HG03045 (cell line): ENCODE results near the gene RCL1.
"Not testable (repeated sequence)": the region's sequence is repeated elsewhere in the genome, so short reads cannot be mapped to it uniquely, and the experiment has no call there.

Experiments
- ATAC-seq: cut with Tn5 transposase; IDR thresholded peaks from one replicate; pipeline ENCODE4 v1.9.1; 2021; ENCODE audit warnings: mild to moderate bottlenecking, moderate library complexity; ENCODE audit not compliant: unreplicated experiment

Gene RCL1

DNA sequence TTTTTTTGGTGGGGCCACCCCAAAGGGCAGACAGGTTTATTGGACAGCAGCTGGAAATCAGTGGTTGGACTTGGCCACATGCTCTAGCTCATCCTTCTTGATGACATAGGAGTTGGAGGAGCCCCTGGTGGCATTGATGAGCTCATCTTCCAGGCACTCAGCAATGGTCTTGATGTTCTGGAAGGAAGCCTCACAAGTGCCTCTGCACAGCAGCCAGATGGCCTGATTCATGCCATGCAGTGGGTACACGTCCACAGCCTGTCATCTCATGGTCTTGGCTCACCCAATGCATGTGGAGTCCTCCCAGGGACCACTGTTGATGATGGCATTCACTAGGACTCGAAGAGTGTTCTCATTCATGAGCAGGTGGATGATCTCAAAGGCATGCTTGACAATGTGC lies 11.3 kb upstream of the RCL1 start:
- ATAC-seq: no peak

- not testable (repeated sequence) for ATAC-seq
Observed at GRCh38 chr9:4783191-4783590, 9.6 kb upstream of the RCL1 start.

DNA sequence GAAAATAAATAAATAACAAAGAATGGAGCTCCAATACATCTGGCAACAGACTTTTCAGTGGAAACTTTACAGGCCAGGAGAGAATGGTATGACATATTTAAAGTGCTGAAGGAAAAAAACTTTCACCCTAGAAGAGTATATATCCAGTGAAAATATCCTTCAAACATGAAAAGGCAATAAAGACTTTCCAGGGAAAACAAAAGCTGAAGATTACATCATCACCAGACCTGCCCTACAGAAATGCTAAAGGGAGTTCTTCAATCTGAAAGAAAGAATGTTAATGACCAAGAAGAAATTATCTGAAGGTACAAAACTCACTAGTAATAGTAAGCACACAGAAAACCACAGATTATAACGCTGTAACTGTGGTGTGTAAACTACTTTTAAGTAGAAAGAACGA lies 8.3 kb upstream of the RCL1 start:
- no peak for ATAC-seq

DNA sequence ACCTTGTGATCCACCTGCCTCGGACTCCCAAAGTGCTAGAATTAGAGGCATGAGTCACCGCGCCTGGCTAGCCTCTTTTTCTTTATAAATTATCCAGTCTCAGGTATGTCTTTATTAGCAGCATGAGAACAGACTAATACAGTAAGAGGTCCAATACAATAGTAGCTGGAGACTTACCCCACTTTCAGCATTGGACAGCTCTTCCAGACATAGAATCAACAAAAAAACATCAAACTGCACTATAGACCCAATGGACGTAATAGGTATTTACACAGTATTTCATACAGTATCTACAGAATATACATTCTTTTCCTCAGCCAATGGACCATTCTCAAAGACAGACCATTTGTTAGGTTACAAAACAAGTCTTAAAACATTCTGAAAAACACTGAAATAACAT lies 6.1 kb upstream of the RCL1 start:
- no peak for ATAC-seq

- no peak for ATAC-seq
Observed at GRCh38 chr9:4787876-4788275, 4.9 kb upstream of the RCL1 start.

DNA sequence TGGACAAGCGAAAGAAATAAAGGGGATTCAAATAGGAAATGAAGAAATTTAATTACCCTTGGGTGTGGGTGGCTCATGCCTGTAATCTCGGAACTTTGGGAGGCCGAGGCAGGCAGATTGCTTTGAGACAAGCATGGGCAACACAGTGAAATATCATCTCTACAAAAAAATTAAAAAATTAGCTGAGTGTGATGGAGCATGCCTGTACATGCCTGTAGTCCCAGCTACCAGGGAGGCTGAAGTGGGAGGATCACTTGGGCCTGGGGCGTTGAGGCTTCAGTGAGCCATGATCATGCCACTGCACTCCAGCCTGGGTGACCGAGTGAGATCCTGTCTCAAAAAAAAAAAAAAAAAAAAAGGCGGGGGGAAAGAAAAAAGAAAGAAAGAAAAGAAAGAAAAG lies 4.0 kb upstream of the RCL1 start:
- no peak for ATAC-seq

DNA sequence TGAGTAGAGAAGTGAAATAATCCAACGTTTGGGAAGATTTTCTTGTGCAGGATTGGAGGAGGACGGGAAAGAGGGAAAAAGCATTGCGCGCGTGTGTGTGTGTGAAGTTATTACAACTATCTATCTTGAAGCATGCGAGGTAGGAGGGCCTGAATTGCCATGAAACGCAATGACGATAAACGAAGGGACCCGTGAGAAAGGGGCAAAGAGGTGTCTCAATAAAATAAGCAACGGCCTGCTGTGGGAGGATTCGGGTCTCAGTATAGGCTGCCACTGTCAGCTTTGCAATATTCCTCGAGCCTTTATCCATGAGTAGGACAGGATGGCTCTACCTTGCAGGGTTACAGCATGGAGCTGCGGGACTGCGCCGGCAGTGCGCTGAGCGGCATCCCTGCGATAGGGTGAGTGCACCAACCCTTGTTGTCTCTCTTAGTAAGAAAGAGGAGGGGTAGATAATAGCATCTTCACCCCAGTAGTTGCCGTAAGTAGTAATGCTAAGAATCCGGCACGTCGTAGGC lies 631 bp upstream of the RCL1 start:
- peak; percentile 33 for ATAC-seq

DNA sequence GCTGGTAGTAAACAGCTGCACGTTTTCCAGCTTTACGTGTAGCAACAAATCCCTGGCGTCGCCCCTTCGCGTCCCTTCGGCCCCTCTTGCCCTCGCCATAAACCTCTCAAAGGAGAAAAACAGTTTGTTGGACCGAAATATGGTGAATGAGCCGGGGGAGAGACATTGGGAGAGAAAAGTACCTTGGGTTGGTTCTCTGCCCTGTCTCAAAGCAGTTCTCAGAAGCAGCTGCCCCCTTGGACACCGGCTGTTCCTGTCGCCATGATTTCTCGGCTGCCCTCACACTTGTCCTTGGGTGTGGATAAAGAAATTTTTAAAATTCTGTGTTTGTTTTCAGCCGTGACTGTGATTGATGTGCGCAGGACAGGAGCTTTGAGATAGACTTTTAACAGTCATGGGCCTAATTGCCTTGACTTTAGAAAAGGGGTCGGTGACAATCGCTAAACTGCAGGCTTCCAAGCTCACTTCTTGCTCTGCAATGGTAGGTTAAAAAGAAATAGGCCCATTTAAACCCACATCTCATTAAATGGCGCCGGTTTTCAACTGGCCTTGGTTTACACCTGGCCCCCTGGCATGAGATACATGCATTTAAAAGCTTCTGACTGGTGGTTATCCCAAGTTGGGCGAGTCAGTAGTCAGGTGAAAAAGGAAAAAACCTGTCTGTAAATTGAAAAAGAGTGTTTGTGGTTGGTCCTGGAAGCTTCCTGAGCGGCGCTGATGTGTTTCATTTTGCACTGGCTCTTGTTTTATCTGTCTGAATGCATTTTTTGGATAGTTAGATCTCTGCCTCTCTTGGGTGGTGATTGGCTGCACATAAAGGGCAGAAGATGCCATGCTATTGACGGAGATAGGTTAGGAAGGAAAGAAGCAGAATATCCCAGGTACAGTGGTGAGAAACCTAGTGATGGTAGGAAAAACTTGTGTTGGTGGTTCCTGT lies 983 bp downstream of the RCL1 start:
- ATAC-seq: no peak

- ATAC-seq: no peak
Observed at GRCh38 chr9:4794691-4795090, 1.9 kb downstream of the RCL1 start.

GRCh38 chr9:4795108-4795507 lies 2.4 kb downstream of the RCL1 start:
- ATAC-seq: not testable (repeated sequence)

GRCh38 chr9:4796530-4796929 lies 3.8 kb downstream of the RCL1 start:
- ATAC-seq: no peak

GRCh38 chr9:4796988-4797853 lies 4.5 kb downstream of the RCL1 start:
- no peak for ATAC-seq

- ATAC-seq: no peak
Observed at GRCh38 chr9:4797854-4798150, 5.1 kb downstream of the RCL1 start.

DNA sequence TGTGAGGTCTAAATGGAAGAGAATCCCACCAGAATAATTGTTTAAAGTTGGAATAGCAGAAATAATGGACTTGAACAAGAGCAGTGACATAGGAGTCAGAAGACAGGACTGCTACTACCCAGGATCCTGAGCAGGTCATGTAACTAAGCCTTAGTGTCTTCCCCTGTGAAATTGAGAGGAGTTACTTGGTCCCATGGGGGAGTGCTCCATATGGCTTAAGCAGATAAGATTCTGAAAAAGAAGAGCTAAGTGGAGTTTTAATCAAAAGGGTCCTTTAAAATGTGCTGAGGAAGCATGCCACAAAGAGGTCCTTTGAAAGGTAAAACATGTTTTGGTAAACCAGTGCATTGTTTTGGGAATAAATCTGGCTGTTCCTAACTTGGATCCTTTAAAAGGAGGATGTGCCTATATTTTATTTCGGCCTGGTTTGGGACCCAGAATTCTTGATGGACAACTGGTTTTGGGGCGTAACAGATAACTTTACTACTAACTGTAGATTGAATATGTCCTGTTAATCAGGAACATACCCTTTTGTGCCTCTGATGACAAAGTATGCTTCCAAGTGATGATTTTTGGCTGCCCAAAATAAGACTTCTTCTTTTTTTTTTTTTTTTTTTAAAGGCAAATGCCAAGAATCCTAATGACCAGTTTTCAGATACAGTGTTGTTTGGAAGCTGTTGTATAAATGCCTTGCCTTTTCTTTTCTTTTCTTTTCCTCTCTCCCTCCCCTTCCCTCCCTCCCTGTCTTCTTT lies 5.7 kb downstream of the RCL1 start:
- no peak for ATAC-seq

GRCh38 chr9:4799033-4799430 lies 6.3 kb downstream of the RCL1 start:
- ATAC-seq: no peak

DNA sequence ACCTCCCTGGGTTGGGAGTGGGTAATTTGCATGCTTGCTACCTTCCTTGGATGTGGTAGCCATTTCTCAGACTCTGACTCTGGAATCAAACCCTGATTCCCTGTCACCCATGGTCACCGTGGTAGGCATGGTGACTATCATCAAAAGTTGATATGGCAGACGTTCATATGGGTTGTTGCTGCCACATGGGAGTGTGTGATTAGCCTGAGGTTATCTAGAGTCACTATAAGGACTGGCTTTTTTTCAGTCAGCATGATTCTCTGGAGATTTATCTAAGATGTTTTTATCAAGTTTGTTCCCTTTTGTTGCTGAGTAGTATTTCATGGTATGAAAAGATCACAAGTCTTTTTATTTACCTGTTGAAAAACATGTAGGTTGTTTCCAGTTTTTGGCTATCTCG lies 7.0 kb downstream of the RCL1 start:
- ATAC-seq: no peak

DNA sequence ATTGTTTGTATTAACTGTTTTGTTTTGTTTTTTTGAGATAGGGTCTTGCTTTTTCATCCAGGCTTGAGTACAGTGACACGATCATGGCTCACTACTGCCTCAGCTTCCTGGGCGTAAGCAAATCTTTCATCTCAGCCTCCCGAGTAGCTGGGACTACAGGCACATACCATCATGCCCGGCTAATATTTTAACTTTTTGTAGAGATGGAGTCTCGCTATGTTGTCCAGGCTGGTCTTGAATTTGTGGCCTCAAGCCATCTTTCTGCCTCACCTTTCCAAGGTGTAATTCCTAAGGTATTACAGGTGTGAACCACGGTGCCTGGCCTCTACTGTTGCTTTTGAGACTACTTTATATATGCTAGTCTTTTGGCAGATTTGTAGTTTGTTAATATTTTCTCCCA lies 8.4 kb downstream of the RCL1 start:
- ATAC-seq: no peak

GRCh38 chr9:4803670-4804530 lies 11.2 kb downstream of the RCL1 start:
- ATAC-seq: no peak

DNA sequence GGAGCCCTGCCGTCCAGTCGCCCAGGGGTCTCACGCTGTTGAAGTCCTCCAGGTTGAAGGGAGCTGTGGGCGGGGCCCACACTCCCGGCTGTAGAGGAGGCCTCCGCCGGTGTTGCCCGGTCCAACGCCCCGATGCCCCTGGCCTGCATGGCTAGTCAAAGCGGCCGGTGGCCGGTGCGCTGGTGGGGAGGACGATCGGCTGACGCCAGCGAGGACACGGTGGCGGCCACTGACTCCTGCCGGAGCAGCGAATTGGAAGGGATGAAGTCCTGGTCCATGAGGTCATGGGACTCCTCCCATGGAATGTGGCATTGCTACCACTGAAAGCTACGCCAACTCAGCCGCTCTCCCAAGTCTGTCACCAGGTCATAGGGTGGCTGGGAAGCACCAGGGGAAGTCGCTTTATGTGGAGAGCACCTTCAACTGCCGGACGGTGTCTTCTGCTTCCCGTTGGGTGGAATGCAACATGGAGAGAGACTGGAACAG lies 11.8 kb downstream of the RCL1 start:
- ATAC-seq: no peak
